Measurements from ENCODE around the gene TRPC3.
A peak's percentile ranks its signal among the peaks of the same experiment; 100 is the strongest.

TRPC3 gene

GRCh38 chr4:121951521-121952110 lies at the start of gene TRPC3:
Gene TRPC3 (minus strand): TSS chr4:121952060. CDS start chr4:121951680, 380 bp downstream.
- DNase-seq, result peak; percentile 31 to 65 (median 42)

GRCh38 chr4:122000849-122001248 lies 49.0 kb upstream of the TRPC3 start:
- no peak for DNase-seq

GRCh38 chr4:121998024-121998423 lies 46.2 kb upstream of the TRPC3 start:
- DNase-seq, result no peak

- no peak for DNase-seq
Observed at GRCh38 chr4:121995790-121996537, 44.1 kb upstream of the TRPC3 start.

GRCh38 chr4:121991968-121992367 lies 40.1 kb upstream of the TRPC3 start:
- DNase-seq, result no peak

- no peak for DNase-seq
Observed at GRCh38 chr4:121990489-121990888, 38.6 kb upstream of the TRPC3 start.

GRCh38 chr4:121989715-121990114 lies 37.9 kb upstream of the TRPC3 start:
- no peak for DNase-seq

- DNase-seq, result no peak
Observed at GRCh38 chr4:121988950-121989349, 37.1 kb upstream of the TRPC3 start.

GRCh38 chr4:121980643-121981042 lies 28.8 kb upstream of the TRPC3 start:
- no peak for DNase-seq

GRCh38 chr4:121978172-121978516 lies 26.3 kb upstream of the TRPC3 start:
- no peak for DNase-seq

GRCh38 chr4:121977251-121978171 lies 25.7 kb upstream of the TRPC3 start:
- peak in 2 of 3 donors; percentile 5 for DNase-seq

GRCh38 chr4:121975784-121976183 lies 23.9 kb upstream of the TRPC3 start:
- DNase-seq, result no peak

- DNase-seq, result no peak
Observed at GRCh38 chr4:121973816-121974215, 22.0 kb upstream of the TRPC3 start.

- DNase-seq, result no peak
Observed at GRCh38 chr4:121968859-121969258, 17.0 kb upstream of the TRPC3 start.

- no peak for DNase-seq
Observed at GRCh38 chr4:121964958-121965357, 13.1 kb upstream of the TRPC3 start.

- no peak for DNase-seq
Observed at GRCh38 chr4:121960818-121961217, 9.0 kb upstream of the TRPC3 start.

- no peak for DNase-seq
Observed at GRCh38 chr4:121958777-121959176, 6.9 kb upstream of the TRPC3 start.

GRCh38 chr4:121957266-121957665 lies 5.4 kb upstream of the TRPC3 start:
- no peak for DNase-seq

- DNase-seq, result no peak
Observed at GRCh38 chr4:121953860-121954259, 2.0 kb upstream of the TRPC3 start.

- no peak for DNase-seq
Observed at GRCh38 chr4:121952290-121952689, 430 bp upstream of the TRPC3 start.

- peak in 2 of 3 donors; percentile 4 to 12 for DNase-seq
Observed at GRCh38 chr4:121950680-121951520, 960 bp downstream of the TRPC3 start.

- peak; percentile 64 to 83 (median 65) for DNase-seq
Observed at GRCh38 chr4:121950212-121950679, 1.6 kb downstream of the TRPC3 start.

- DNase-seq, result no peak
Observed at GRCh38 chr4:121946644-121947043, 5.2 kb downstream of the TRPC3 start.

All from suppressor macrophage treated with lipopolysaccharide for 1 hour (primary cell).